Panc1 (cell line): ENCODE results near the gene IRGC. TPM values are rescaled to one million over a fixed set of nuclear protein-coding genes. Genes with fewer than 3 reads are reported as not detected.
A peak's percentile ranks its signal among the peaks of the same experiment; 100 is the strongest.

Experiments used
- ATAC-seq: fragments of 200-7000 bp; cut with Tn5 transposase; 2 replicates; pipeline ENCODE4 v1.9.1; 2020; ENCODE audit warnings: mild to moderate bottlenecking, moderate library complexity
- BruUV-seq: library from RNA; stranded (reverse); fragments of 400-500 nt; replicated peaks from 2 replicates; lab custom pipeline; 2021; lab: Mats Ljungman, UMichigan
- CTCF ChIA-PET: fragments of 300-600 bp; sonication (Branson Sonifier 250); formaldehyde crosslinking; loops from one replicate; lab custom pipeline; 2022; ENCODE audit warnings: antibody characterized with exemption; lab: Charles Lee
- POLR2A ChIA-PET: fragments of 300-600 bp; sonication (Branson Sonifier 250); formaldehyde crosslinking; loops from one replicate; lab custom pipeline; 2022; ENCODE audit warnings: antibody characterized with exemption; lab: Charles Lee
- DNase-seq: peaks from one replicate; pipeline ENCODE4 v3.0.0-alpha.2; 2010; ENCODE audit warnings: low read depth, low spot score
- H3K27ac ChIP-seq: 2 replicates; pipeline ENCODE4 v1.5.1; 2011; ENCODE audit warnings: mild to moderate bottlenecking, low read length, inconsistent platforms
- H3K27me3 ChIP-seq: fragments of 200-500 bp; sonication (Bioruptor generic); 2 replicates; pipeline ENCODE4 v1.6.0; 2014; ENCODE audit warnings: low read length, inconsistent platforms; ENCODE audit not compliant: control insufficient read depth, insufficient read depth
- H3K36me3 ChIP-seq: fragments of 200-500 bp; sonication (Bioruptor generic); 2 replicates; pipeline ENCODE4 v1.5.1; 2014; ENCODE audit warnings: inconsistent platforms, mild to moderate bottlenecking, low read length, moderate library complexity; ENCODE audit not compliant: control insufficient read depth, insufficient read depth
- H3K4me1 ChIP-seq: 2 replicates; pipeline ENCODE4 v1.5.1; 2011; ENCODE audit warnings: inconsistent platforms, mild to moderate bottlenecking, low read length, moderate library complexity; ENCODE audit not compliant: control insufficient read depth, insufficient read depth
- H3K4me3 ChIP-seq, 2 experiments: 2 replicates each; pipeline ENCODE4 v1.5.1; 2011 to 2012; ENCODE audit warnings: low read depth in 2 of 2, low read length in 2 of 2, mild to moderate bottlenecking in 2 of 2, inconsistent platforms in 1 of 2, moderate library complexity in 1 of 2
- H3K9me3 ChIP-seq: fragments of 200-500 bp; sonication (Bioruptor generic); 2 replicates; pipeline ENCODE4 v1.5.1; 2014; ENCODE audit warnings: low read depth, mild to moderate bottlenecking, inconsistent platforms, low read length, moderate library complexity; ENCODE audit not compliant: control insufficient read depth, insufficient read depth
- POLR2AphosphoS5 ChIP-seq: IDR thresholded peaks from 2 replicates; pipeline ENCODE4 v1.6.1; 2012; ENCODE audit warnings: mild to moderate bottlenecking, low read depth, low read length, moderate library complexity
- SIN3A ChIP-seq: IDR thresholded peaks from 2 replicates; pipeline ENCODE4 v1.6.1; 2012; ENCODE audit warnings: low read depth, mild to moderate bottlenecking, low read length, moderate library complexity, borderline replicate concordance; ENCODE audit not compliant: insufficient read depth
- TCF7L2 ChIP-seq: IDR thresholded peaks from 2 replicates; pipeline ENCODE4 v1.6.1; 2011; ENCODE audit warnings: mild to moderate bottlenecking, low read depth, low read length, inconsistent platforms
- in situ Hi-C: cut with HindIII; loops from 2 replicates; pipeline ENCODE4 v1.10.0; 2016; ENCODE audit warnings: low sequenced_read_pairs, low pct_unique_long_range_greater_than_20kb
- intact Hi-C: fragments of 100-400 bp; cut with micrococcal nuclease; formaldehyde crosslinking; loops from one replicate; pipeline ENCODE4 v1.10.0; 2022; ENCODE audit not compliant: unreplicated experiment
- total RNA-seq: library from RNA; stranded (reverse); gene quantifications from one replicate; pipeline ENCODE4 v1.2.1, GENCODE V29; 2021; ENCODE audit not compliant: unreplicated experiment
- TF ChIP-seq, protein P1 (sequence below): fragments of 450-650 bp; IDR thresholded peaks from 2 replicates; pipeline ENCODE4 v1.5.1; 2017; ENCODE audit warnings: mild to moderate bottlenecking
- TF ChIP-seq, protein P2 (sequence below), 2 experiments: IDR thresholded peaks; 2 replicates each; pipeline ENCODE4 v1.6.1; 2011 to 2012; ENCODE audit warnings: low read depth in 2 of 2, control low read depth in 1 of 2, low read length in 1 of 2, mild to moderate bottlenecking in 1 of 2, moderate library complexity in 1 of 2; ENCODE audit not compliant: insufficient read depth in 1 of 2

Gene IRGC
- total RNA-seq, 1 experiment from 2014 or later, result not detected

DNA sequence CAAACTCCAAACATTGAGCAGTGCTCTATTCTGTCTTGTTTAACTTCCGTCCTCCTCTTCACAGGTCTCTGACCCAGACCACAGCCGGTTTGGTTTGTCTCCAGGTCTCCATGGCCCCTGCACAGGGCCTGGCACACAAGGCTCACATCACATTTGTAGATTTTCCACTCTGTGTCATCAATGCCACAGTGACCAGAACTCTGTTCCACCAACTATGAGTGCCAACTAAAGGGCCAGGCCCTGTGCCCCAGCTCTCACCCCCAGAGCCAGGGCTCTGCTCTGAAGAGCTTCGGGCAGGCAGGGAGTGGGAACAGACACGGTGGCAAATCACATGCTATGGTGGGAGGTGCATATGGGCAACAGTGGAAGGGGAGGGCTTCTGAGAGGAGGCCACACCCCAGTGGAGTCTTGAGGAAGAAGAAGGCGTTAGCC lies 22.9 kb downstream of the IRGC start:
- peaks cover 3% of the 10 kb centered on the region; the same call in 1 of the 2 replicates for H3K36me3 ChIP-seq

DNA sequence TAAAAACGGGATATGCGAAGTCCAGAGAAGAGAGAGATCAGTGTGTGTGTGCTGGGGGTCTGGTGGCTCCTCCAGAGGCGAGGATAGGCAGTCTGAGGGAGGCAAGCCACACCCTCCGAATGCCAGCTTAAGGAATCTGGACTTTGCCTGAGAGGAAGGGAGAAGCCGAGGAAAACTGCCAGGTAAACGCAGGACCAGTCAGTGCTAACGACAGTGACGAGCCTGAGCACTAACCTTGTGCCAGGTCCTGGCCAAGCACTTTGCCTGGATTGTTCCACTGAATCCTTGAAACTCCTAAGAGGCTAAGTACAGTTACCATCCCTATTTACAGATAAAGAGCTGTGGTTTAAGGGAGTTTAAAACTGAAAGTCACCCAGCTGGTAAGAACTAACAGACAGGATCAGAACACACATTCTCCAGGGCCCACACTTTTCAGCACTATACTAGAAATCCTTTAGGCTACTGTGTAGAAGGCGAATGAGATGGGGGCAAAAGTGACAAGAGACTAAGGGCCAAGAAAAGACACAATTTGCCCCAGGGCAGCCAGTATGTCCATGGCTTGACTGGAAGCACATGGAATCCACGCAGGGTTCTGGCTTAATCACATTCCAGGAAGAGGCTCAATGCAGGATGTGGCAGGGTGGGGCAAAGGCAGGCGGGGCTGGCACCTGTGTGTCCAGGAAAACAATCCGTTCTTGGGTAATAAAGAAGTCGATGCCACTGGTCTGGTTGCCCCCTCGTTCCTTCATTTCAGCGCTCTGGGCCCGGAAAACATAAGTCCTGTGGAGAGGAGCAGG lies 23.8 kb downstream of the IRGC start:
- CTCF ChIA-PET, result interaction anchor here (0.6 kb wide), 1 partner anchor 31 kb away, joined by 4 read pairs; no protein-coding TSS in a partner anchor
- ATAC-seq, result no peak
- no peaks in the 10 kb centered on the region for H3K27me3 ChIP-seq
- no peak for TF ChIP-seq TCF7L2
- TF ChIP-seq SIN3A, result no peak
- POLR2A ChIA-PET, result no interaction called here
- no peak for DNase-seq
- H3K4me1 ChIP-seq, result no peaks in the 10 kb centered on the region
- intact Hi-C loops (no loop called here), in situ Hi-C loops (no loop called here)
- no peak overlapping the region for H3K27ac ChIP-seq
- no peaks in the 10 kb centered on the region for H3K9me3 ChIP-seq
- H3K36me3 ChIP-seq, result peaks cover 3% of the 10 kb centered on the region; the same call in 1 of the 2 replicates
- no peak overlapping the region for H3K4me3 ChIP-seq
- BruUV-seq, result no TSS peak

More for the DNA sequence above, 22.9 kb downstream of the IRGC start:
- peak; percentile 52; the same call in 1 of the 2 replicates for ATAC-seq
- TF ChIP-seq SIN3A, result no peak
- no peak for TF ChIP-seq POLR2AphosphoS5
- TF ChIP-seq, protein P1, sequence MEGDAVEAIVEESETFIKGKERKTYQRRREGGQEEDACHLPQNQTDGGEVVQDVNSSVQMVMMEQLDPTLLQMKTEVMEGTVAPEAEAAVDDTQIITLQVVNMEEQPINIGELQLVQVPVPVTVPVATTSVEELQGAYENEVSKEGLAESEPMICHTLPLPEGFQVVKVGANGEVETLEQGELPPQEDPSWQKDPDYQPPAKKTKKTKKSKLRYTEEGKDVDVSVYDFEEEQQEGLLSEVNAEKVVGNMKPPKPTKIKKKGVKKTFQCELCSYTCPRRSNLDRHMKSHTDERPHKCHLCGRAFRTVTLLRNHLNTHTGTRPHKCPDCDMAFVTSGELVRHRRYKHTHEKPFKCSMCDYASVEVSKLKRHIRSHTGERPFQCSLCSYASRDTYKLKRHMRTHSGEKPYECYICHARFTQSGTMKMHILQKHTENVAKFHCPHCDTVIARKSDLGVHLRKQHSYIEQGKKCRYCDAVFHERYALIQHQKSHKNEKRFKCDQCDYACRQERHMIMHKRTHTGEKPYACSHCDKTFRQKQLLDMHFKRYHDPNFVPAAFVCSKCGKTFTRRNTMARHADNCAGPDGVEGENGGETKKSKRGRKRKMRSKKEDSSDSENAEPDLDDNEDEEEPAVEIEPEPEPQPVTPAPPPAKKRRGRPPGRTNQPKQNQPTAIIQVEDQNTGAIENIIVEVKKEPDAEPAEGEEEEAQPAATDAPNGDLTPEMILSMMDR, result no peak
- TF ChIP-seq TCF7L2, result no peak
- TF ChIP-seq, protein P2, sequence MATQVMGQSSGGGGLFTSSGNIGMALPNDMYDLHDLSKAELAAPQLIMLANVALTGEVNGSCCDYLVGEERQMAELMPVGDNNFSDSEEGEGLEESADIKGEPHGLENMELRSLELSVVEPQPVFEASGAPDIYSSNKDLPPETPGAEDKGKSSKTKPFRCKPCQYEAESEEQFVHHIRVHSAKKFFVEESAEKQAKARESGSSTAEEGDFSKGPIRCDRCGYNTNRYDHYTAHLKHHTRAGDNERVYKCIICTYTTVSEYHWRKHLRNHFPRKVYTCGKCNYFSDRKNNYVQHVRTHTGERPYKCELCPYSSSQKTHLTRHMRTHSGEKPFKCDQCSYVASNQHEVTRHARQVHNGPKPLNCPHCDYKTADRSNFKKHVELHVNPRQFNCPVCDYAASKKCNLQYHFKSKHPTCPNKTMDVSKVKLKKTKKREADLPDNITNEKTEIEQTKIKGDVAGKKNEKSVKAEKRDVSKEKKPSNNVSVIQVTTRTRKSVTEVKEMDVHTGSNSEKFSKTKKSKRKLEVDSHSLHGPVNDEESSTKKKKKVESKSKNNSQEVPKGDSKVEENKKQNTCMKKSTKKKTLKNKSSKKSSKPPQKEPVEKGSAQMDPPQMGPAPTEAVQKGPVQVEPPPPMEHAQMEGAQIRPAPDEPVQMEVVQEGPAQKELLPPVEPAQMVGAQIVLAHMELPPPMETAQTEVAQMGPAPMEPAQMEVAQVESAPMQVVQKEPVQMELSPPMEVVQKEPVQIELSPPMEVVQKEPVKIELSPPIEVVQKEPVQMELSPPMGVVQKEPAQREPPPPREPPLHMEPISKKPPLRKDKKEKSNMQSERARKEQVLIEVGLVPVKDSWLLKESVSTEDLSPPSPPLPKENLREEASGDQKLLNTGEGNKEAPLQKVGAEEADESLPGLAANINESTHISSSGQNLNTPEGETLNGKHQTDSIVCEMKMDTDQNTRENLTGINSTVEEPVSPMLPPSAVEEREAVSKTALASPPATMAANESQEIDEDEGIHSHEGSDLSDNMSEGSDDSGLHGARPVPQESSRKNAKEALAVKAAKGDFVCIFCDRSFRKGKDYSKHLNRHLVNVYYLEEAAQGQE (IDR thresholded peaks at IDR 0.05; ENCODE audit: insufficient read depth in 1 of 2, low read depth in 2 of 2, low read length in 1 of 2), result no peak
- no peak for DNase-seq
- ChIA-PET CTCF (no interaction called here), POLR2A (interaction anchor here (0.7 kb wide), 1 partner anchor 111 kb away, joined by 5 read pairs; no protein-coding TSS in a partner anchor)
- H3K4me1 ChIP-seq, result no peaks in the 10 kb centered on the region
- in situ Hi-C loops, result no loop called here
- no TSS peak for BruUV-seq
- intact Hi-C loops, result no loop called here
- no peaks in the 10 kb centered on the region for H3K27me3 ChIP-seq
- H3K27ac ChIP-seq, result no peak overlapping the region
- no peaks in the 10 kb centered on the region for H3K9me3 ChIP-seq
- H3K4me3 ChIP-seq, result no peak overlapping the region
